Left forelimb (tissue), 1 donor: ENCODE data around the gene ELFN1.
"Not testable (repeated sequence)": the region's sequence is repeated elsewhere in the genome, so short reads cannot be mapped to it uniquely, and the experiment has no call there.

ENCODE experiments used
- DNase-seq: peaks from one replicate; pipeline ENCODE4 v3.0.0-alpha.2; 2018; ENCODE audit warnings: low spot score

ELFN1 gene

GRCh38 chr7:1757601-1758000, 87.5 kb downstream of the ELFN1 start:
- DNase-seq, result no peak

GRCh38 chr7:1758028-1758858, 88.2 kb downstream of the ELFN1 start:
- peak; percentile 62 for DNase-seq

- peak; percentile 57 for DNase-seq
Observed at GRCh38 chr7:1758859-1759521, 88.9 kb downstream of the ELFN1 start.

- no peak for DNase-seq
Observed at GRCh38 chr7:1761097-1761496, 91.0 kb downstream of the ELFN1 start.

GRCh38 chr7:1761774-1762173, 91.7 kb downstream of the ELFN1 start:
- DNase-seq, result no peak

- DNase-seq, result no peak
Observed at GRCh38 chr7:1762238-1762945, 92.3 kb downstream of the ELFN1 start.

GRCh38 chr7:1763033-1763432, 93.0 kb downstream of the ELFN1 start:
- no peak for DNase-seq

- not testable (repeated sequence) for DNase-seq
Observed at GRCh38 chr7:1763911-1764310, 93.8 kb downstream of the ELFN1 start.

GRCh38 chr7:1765336-1765735, 95.3 kb downstream of the ELFN1 start:
- no peak for DNase-seq

- DNase-seq, result no peak
Observed at GRCh38 chr7:1767524-1767923, 97.4 kb downstream of the ELFN1 start.

- no peak for DNase-seq
Observed at GRCh38 chr7:1768832-1769231, 98.8 kb downstream of the ELFN1 start.

GRCh38 chr7:1769286-1770200, 99.5 kb downstream of the ELFN1 start:
- DNase-seq, result no peak

- DNase-seq, result no peak
Observed at GRCh38 chr7:1770331-1770730, 100.3 kb downstream of the ELFN1 start.

GRCh38 chr7:1775389-1775788, 105.3 kb downstream of the ELFN1 start:
- DNase-seq, result no peak

- DNase-seq, result no peak
Observed at GRCh38 chr7:1777122-1777521, 107.0 kb downstream of the ELFN1 start.

- DNase-seq, result no peak
Observed at GRCh38 chr7:1779445-1779844, 109.4 kb downstream of the ELFN1 start.

- no peak for DNase-seq
Observed at GRCh38 chr7:1781369-1781768, 111.3 kb downstream of the ELFN1 start.

GRCh38 chr7:1785839-1786238, 115.8 kb downstream of the ELFN1 start:
- DNase-seq, result no peak

GRCh38 chr7:1787241-1787640, 117.2 kb downstream of the ELFN1 start:
- no peak for DNase-seq

- DNase-seq, result no peak
Observed at GRCh38 chr7:1787681-1788235, 117.7 kb downstream of the ELFN1 start.

GRCh38 chr7:1794888-1795542, 124.9 kb downstream of the ELFN1 start:
- DNase-seq, result no peak
